ENCODE measurements around the gene RAB8B. TPM values are rescaled to one million over a fixed set of nuclear protein-coding genes. Genes with fewer than 3 reads are reported as not detected.

The RAB8B gene
- total and polyA plus RNA-seq, 2 experiments from 2014 or later: 5.1 to 12.4 TPM

DNA sequence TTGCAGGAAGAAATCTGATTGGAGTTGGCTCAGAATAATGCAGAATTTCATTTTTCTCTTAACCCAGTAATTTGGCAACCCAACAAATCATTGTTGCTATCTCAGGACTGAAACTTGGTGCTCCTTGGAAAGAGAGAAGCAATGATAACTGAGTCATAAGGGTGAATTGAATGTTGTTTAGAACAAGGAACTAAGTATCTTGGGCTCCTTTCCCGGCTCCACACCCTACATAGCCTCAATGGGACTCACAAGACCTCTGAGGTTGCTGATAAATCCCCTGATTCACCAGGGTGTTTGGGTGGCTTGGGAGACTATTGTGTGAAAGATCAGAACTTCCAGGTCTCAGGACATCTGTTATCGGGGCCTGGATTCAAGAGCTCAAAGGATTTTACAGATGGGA is 7.8 kb upstream of the RAB8B start:
- Histone ChIP-seq H3K27ac (no peak overlapping the region), H3K36me3 (no peaks in the 10 kb centered on the region), H3K4me3 (no peak overlapping the region), H3K9me3 (ENCODE audit: low read depth) (no peaks in the 10 kb centered on the region), H3K27me3 (peaks cover 6% of the 10 kb centered on the region), H3K4me1 (ENCODE audit: low read depth) (no peaks in the 10 kb centered on the region)
- DNase-seq (ENCODE audit: low read depth in 1 of 2, low spot score in 1 of 2): peak in 1 of 2 donors; percentile 7
- TF ChIP-seq, protein P1, sequence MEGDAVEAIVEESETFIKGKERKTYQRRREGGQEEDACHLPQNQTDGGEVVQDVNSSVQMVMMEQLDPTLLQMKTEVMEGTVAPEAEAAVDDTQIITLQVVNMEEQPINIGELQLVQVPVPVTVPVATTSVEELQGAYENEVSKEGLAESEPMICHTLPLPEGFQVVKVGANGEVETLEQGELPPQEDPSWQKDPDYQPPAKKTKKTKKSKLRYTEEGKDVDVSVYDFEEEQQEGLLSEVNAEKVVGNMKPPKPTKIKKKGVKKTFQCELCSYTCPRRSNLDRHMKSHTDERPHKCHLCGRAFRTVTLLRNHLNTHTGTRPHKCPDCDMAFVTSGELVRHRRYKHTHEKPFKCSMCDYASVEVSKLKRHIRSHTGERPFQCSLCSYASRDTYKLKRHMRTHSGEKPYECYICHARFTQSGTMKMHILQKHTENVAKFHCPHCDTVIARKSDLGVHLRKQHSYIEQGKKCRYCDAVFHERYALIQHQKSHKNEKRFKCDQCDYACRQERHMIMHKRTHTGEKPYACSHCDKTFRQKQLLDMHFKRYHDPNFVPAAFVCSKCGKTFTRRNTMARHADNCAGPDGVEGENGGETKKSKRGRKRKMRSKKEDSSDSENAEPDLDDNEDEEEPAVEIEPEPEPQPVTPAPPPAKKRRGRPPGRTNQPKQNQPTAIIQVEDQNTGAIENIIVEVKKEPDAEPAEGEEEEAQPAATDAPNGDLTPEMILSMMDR (IDR thresholded peaks at IDR 0.05; ENCODE audit: low read depth, low read length): no peak

DNA sequence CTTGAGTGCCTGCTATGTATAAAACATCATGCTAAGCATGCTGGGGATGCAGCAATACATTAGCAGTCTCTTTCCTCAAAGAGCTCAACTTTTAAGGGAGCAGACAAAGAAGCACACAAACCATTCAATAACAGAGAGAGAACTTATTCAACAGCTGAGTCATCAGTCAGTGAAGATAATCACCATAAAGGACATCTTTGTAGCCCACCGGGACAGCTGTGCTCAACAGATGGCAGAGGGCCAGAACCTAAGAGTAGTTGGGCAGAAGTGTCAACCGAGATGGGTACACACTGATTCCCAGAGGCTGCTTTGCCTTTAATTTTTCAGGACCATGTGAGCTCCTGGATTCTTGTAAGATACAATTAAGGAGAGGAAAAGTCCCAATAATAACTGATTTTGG is 4.2 kb upstream of the RAB8B start:
- no peaks in the 10 kb centered on the region for H3K36me3 ChIP-seq
- no peak overlapping the region for H3K4me3 ChIP-seq
- TF ChIP-seq, protein P1 (IDR thresholded peaks at IDR 0.05; ENCODE audit: low read depth, low read length): no peak
- H3K27me3 ChIP-seq: peaks cover 9% of the 10 kb centered on the region
- H3K9me3 ChIP-seq (ENCODE audit: low read depth): no peaks in the 10 kb centered on the region
- DNase-seq (ENCODE audit: low read depth in 1 of 2, low spot score in 1 of 2): peak in 1 of 2 donors; percentile 13
- no peaks in the 10 kb centered on the region for H3K4me1 ChIP-seq (ENCODE audit: low read depth)
- H3K27ac ChIP-seq: no peak overlapping the region

DNA sequence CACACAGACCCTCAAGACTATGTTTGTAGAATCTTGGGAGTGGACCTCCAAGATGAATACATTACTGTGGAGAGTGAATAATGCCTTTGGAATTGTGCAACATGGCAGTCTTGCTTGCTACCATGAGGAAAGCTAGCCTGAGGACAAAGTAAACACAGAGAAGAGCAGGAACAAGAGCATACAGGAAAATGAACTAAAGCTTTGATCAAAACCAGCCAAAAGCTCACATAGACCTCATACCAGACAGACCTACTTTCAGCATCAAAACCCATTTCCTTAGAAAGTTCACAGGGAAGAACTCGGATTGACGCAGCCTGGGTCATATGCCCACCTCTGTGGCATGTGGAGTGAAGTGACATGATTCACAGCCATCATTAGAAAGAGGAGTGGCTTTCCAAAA is 3.3 kb upstream of the RAB8B start:
- peaks cover 7% of the 10 kb centered on the region for H3K4me1 ChIP-seq (ENCODE audit: low read depth)
- H3K27me3 ChIP-seq: peaks cover 9% of the 10 kb centered on the region
- peak in 1 of 2 donors; percentile 53 for DNase-seq (ENCODE audit: low read depth in 1 of 2, low spot score in 1 of 2)
- no peak overlapping the region for H3K27ac ChIP-seq
- H3K36me3 ChIP-seq: no peaks in the 10 kb centered on the region
- TF ChIP-seq, protein P1 (IDR thresholded peaks at IDR 0.05; ENCODE audit: low read depth, low read length): no peak
- no peak overlapping the region for H3K4me3 ChIP-seq
- H3K9me3 ChIP-seq (ENCODE audit: low read depth): no peaks in the 10 kb centered on the region

DNA sequence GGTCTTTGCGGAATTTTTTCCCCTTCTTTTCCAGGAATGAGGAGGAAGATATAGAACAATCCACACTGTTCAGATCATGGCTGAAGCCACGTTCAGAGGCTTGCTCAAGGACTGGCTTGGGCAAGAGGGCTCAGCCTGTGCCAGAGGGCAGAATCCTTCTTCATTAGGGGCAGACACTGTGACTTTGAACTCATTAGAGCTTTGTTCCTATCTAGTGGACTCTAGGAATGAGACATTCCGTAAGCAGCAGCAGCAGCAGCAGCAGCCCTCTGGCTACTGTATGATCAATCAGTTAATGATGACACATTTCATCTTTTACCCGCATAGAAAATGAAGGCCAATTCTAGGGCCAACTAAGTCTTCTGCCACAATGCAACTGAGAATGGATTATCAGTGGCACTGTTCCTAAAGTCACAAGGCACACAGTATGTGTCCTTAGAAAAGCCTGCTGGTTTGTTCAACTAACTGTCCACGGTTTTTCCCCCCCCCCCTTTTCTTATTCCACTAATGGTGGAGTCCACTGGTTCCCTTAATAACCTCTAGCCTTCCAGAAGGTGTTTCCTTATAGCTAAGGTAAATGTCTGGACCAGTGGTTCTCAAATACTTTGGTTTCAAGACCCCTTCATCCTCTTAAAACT is 1.7 kb upstream of the RAB8B start:
- H3K27ac ChIP-seq: no peak overlapping the region
- H3K9me3 ChIP-seq (ENCODE audit: low read depth): no peaks in the 10 kb centered on the region
- no peaks in the 10 kb centered on the region for H3K36me3 ChIP-seq
- H3K4me1 ChIP-seq (ENCODE audit: low read depth): peaks cover 7% of the 10 kb centered on the region
- no peak overlapping the region for H3K4me3 ChIP-seq
- peaks cover 9% of the 10 kb centered on the region for H3K27me3 ChIP-seq
- TF ChIP-seq, protein P1 (IDR thresholded peaks at IDR 0.05; ENCODE audit: low read depth, low read length): no peak
- DNase-seq (ENCODE audit: low read depth in 1 of 2, low spot score in 1 of 2): no peak

DNA sequence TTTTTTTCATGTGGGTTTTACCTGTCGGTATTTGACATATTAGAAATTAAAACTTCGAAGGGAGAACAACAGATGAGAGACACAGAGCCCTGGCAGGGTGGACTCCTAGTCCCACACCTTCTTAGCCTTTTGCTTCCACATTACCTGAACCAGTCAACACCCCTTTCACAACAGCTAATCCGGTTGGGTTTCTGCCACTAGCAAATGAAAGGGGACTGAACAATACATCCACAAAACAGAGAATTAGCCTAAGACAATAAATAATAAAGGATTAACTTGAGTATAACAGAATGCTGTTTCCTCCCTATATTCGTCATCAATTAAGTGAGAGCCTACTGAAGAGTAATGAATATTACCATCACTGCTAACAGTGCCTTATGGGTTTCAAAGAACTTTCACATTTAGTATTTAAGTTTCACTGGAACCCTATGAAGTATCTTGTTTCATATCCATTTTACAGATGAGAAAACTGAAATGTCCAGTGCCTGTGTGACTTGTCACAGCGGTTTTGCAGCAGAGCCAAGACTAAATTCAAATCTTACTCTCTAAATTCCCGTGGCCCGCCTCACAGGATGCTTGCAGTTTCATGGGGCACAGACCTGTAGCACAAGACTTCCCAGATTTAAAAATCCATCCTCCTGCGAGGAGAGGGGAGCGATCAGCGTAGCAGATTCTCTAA is 1.0 kb upstream of the RAB8B start:
- Histone ChIP-seq H3K36me3 (no peaks in the 10 kb centered on the region), H3K4me3 (peak overlapping the region; percentile 83), H3K4me1 (ENCODE audit: low read depth) (peaks cover 7% of the 10 kb centered on the region), H3K27ac (no peak overlapping the region), H3K9me3 (ENCODE audit: low read depth) (no peaks in the 10 kb centered on the region), H3K27me3 (peaks cover 9% of the 10 kb centered on the region)
- TF ChIP-seq, protein P1 (IDR thresholded peaks at IDR 0.05; ENCODE audit: low read depth, low read length): no peak
- no peak for DNase-seq (ENCODE audit: low read depth in 1 of 2, low spot score in 1 of 2)

All from cardiac muscle cell (in vitro differentiated cells and primary cell).